ENCODE measurements around the gene SIM1.

DNA sequence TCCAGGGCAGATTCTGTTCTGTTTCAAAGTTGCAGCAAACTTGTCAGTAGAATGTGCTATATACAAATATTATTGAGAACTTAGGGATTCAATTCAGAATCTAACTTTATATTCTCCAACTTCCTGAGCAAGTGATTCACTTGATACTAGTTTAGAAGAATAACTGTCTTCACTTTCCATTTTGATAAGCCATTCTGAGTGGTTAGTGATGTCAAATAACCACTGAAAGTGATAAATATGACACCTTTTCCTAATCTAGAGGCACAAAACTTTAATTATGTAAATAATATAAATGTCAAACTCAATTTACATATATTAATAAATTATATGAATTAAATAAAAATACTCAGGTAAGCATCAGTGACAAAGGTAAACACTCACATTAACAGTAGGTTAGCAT lies 20.5 kb upstream of the SIM1 start:
- TF ChIP-seq POLR2A (IDR thresholded peaks at IDR 0.05) (no peak), EP300 (IDR thresholded peaks at IDR 0.05) (no peak)
- TF ChIP-seq, protein P1, sequence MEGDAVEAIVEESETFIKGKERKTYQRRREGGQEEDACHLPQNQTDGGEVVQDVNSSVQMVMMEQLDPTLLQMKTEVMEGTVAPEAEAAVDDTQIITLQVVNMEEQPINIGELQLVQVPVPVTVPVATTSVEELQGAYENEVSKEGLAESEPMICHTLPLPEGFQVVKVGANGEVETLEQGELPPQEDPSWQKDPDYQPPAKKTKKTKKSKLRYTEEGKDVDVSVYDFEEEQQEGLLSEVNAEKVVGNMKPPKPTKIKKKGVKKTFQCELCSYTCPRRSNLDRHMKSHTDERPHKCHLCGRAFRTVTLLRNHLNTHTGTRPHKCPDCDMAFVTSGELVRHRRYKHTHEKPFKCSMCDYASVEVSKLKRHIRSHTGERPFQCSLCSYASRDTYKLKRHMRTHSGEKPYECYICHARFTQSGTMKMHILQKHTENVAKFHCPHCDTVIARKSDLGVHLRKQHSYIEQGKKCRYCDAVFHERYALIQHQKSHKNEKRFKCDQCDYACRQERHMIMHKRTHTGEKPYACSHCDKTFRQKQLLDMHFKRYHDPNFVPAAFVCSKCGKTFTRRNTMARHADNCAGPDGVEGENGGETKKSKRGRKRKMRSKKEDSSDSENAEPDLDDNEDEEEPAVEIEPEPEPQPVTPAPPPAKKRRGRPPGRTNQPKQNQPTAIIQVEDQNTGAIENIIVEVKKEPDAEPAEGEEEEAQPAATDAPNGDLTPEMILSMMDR (IDR thresholded peaks at IDR 0.05) = no peak
